Right atrium auricular region (tissue), 2 donors: Measurements from ENCODE around the gene ATP13A4. TPM values are rescaled to one million over a fixed set of nuclear protein-coding genes. Genes with fewer than 3 reads are reported as not detected.

ENCODE experiments used
- DNase-seq: peaks from one replicate; pipeline ENCODE4 v3.0.0-alpha.2; 2019; ENCODE audit warnings: low spot score
- H3K27ac ChIP-seq, 2 donors: fragments of 200-600 bp; sonication (generic); 1 replicate in 1 of 2; 2 replicates in 1 of 2; pipeline ENCODE4 v1.5.1; 2016 to 2019
- H3K27me3 ChIP-seq, 2 donors: fragments of 200-600 bp; sonication (generic); one replicate each; pipeline versions ENCODE4 v1.5.1 to v1.6.0; 2017 to 2019
- H3K36me3 ChIP-seq: fragments of 200-600 bp; sonication (generic); one replicate; pipeline ENCODE4 v1.5.1; 2016
- H3K4me1 ChIP-seq, 2 donors: fragments of 200-600 bp; sonication (generic); one replicate each; pipeline versions ENCODE4 v1.5.1 to v1.6.0; 2017 to 2019
- H3K4me3 ChIP-seq, 2 donors: fragments of 200-600 bp; sonication (generic); 1 replicate in 1 of 2; 2 replicates in 1 of 2; pipeline ENCODE4 v1.5.1; 2017 to 2019; ENCODE audit warnings: mild to moderate bottlenecking in 1 of 2, moderate library complexity in 1 of 2
- H3K9me3 ChIP-seq, 2 donors: fragments of 200-600 bp; sonication (generic); one replicate each; pipeline ENCODE4 v1.5.1; 2019
- CTCF ChIP-seq, 2 donors: fragments of 200-600 bp; sonication (generic); IDR thresholded peaks; one replicate each; pipeline ENCODE4 v1.5.1; 2019; ENCODE audit warnings: antibody characterized with exemption in 2 of 2
- total RNA-seq, 2 donors: library from RNA; depleted of rRNA; stranded (reverse); fragments of >200 nt; gene quantifications; one replicate each; pipeline ENCODE4 v1.1.0, GENCODE V29; 2016

ATP13A4 gene
- total RNA-seq, 2 donors from 2014 or later: not detected

- H3K27ac ChIP-seq: no peak overlapping the region
- H3K9me3 ChIP-seq: peaks cover 0 to 7% of the 10 kb centered on the region in 2 donors
- H3K36me3 ChIP-seq: no peaks in the 10 kb centered on the region
- no peak for DNase-seq
- TF ChIP-seq CTCF (IDR thresholded peaks at IDR 0.05): no peak
- no peaks in the 10 kb centered on the region for H3K4me1 ChIP-seq
- no peaks in the 10 kb centered on the region for H3K27me3 ChIP-seq
- no peak overlapping the region for H3K4me3 ChIP-seq
These were observed 64.1 kb downstream of the ATP13A4 start for GRCh38 chr3:193490580-193490979.

GRCh38 chr3:193489949-193490348 lies 64.7 kb downstream of the ATP13A4 start:
- Histone ChIP-seq H3K4me1 (no peaks in the 10 kb centered on the region), H3K36me3 (no peaks in the 10 kb centered on the region), H3K4me3 (no peak overlapping the region), H3K27me3 (no peaks in the 10 kb centered on the region), H3K9me3 (peaks cover 0 to 7% of the 10 kb centered on the region in 2 donors), H3K27ac (no peak overlapping the region)
- TF ChIP-seq CTCF (IDR thresholded peaks at IDR 0.05): no peak
- DNase-seq: no peak

- no peak for DNase-seq
- no peak for TF ChIP-seq CTCF (IDR thresholded peaks at IDR 0.05)
- Histone ChIP-seq H3K36me3 (no peaks in the 10 kb centered on the region), H3K4me3 (no peak overlapping the region), H3K4me1 (no peaks in the 10 kb centered on the region), H3K27ac (no peak overlapping the region), H3K9me3 (no peaks in the 10 kb centered on the region), H3K27me3 (no peaks in the 10 kb centered on the region)
These were observed 66.0 kb downstream of the ATP13A4 start for GRCh38 chr3:193488741-193489140.

GRCh38 chr3:193483988-193484539 lies 70.6 kb downstream of the ATP13A4 start:
- Histone ChIP-seq H3K27ac (no peak overlapping the region), H3K4me3 (no peak overlapping the region), H3K27me3 (no peaks in the 10 kb centered on the region), H3K36me3 (no peaks in the 10 kb centered on the region), H3K4me1 (no peaks in the 10 kb centered on the region), H3K9me3 (no peaks in the 10 kb centered on the region)
- no peak for DNase-seq
- no peak for TF ChIP-seq CTCF (IDR thresholded peaks at IDR 0.05)

- Histone ChIP-seq H3K4me1 (no peaks in the 10 kb centered on the region), H3K27me3 (no peaks in the 10 kb centered on the region), H3K27ac (no peak overlapping the region), H3K36me3 (no peaks in the 10 kb centered on the region), H3K4me3 (no peak overlapping the region), H3K9me3 (no peaks in the 10 kb centered on the region)
- no peak for TF ChIP-seq CTCF (IDR thresholded peaks at IDR 0.05)
- no peak for DNase-seq
These were observed 73.3 kb downstream of the ATP13A4 start for GRCh38 chr3:193481436-193481835.

- no peak for TF ChIP-seq CTCF (IDR thresholded peaks at IDR 0.05)
- H3K27me3 ChIP-seq: no peaks in the 10 kb centered on the region
- no peak overlapping the region for H3K4me3 ChIP-seq
- H3K27ac ChIP-seq: no peak overlapping the region
- H3K4me1 ChIP-seq: no peaks in the 10 kb centered on the region
- DNase-seq: no peak
- H3K9me3 ChIP-seq: no peaks in the 10 kb centered on the region
- no peaks in the 10 kb centered on the region for H3K36me3 ChIP-seq
These were observed 80.2 kb downstream of the ATP13A4 start for GRCh38 chr3:193474446-193474845.
